LNCAP (cell line): Measurements from ENCODE around the gene PKD1L1.

ENCODE experiments used
- CTCF ChIP-seq: fragments of 450-650 bp; IDR thresholded peaks from 2 replicates; pipeline ENCODE4 v1.5.1; 2017; ENCODE audit warnings: mild to moderate bottlenecking

Gene PKD1L1

GRCh38 chr7:47944536-47945260 lies 3.6 kb downstream of the PKD1L1 start:
- TF ChIP-seq CTCF, result no peak

GRCh38 chr7:47943676-47944474 lies 4.4 kb downstream of the PKD1L1 start:
- no peak for TF ChIP-seq CTCF

GRCh38 chr7:47942132-47942531 lies 6.1 kb downstream of the PKD1L1 start:
- TF ChIP-seq CTCF, result no peak

- TF ChIP-seq CTCF, result no peak
Measured at GRCh38 chr7:47941136-47941844, 7.0 kb downstream of the PKD1L1 start.

- no peak for TF ChIP-seq CTCF
Measured at GRCh38 chr7:47940088-47941013, 7.9 kb downstream of the PKD1L1 start.

- TF ChIP-seq CTCF, result no peak
Measured at GRCh38 chr7:47939425-47940036, 8.7 kb downstream of the PKD1L1 start.
